ENCODE results near the gene WWP2. TPM values are rescaled to one million over a fixed set of nuclear protein-coding genes. Genes with fewer than 3 reads are reported as not detected.

The WWP2 gene
- total and polyA plus RNA-seq, 2 donors (not counting 3 experiments of a cell fraction or from before 2014, with no cell fraction given) = 17.9 to 44.9 TPM

DNA sequence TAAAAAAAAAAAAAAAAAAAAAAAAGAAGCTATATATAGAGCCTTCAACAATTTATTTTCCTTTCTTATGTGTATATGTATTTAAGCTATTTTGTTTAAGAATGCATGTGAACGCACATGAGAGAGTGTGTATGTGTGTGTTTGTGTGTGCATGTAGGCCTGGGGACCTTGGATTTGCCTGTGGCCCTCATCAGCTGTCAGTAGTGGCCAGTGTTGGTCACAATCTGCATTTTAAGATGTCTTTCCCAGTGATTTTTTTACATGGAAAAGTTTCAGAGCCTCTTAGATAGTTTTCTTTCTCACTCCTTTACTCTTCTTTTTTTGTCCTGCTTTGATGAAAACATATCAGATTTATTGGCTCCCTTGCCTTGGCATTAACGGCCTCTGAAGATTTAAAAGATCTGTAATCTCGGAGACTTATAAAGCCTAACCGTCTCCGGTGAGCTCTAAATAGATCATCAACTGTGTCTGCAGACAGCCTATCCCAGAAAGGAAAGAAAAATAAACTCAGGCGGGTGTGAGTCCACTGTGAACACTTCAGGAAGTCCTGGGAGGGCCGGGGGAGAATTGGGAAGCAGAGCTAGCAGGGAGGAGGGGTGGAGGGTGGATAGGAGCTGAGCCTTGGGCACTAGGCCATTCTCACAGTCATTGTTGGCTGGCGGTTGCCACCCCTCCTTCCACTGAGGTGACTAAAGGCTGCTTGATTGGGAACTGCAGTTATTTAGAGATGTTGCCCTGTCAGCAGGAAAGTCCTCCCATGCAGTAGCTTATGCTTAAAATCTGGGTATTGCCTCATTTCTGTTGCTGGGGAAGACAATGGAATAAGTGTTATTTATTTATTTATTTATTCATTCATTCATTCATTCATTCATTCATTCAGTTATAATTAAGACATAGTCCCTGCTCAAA, 86.8 kb downstream of the WWP2 start:
- H4K20me1 ChIP-seq (replicated peaks; ENCODE audit: control insufficient read depth, extremely low read depth, insufficient read depth, low read length) = no peaks in the 10 kb centered on the region
- no peaks in the 10 kb centered on the region for H3K9me3 ChIP-seq (replicated peaks; ENCODE audit: control insufficient read depth, insufficient read depth, low read length)
- peak; percentile 36 for TF ChIP-seq FOS (IDR thresholded peaks at IDR 0.05; ENCODE audit: borderline replicate concordance, insufficient read depth, low read length)
- TF ChIP-seq, protein P1, sequence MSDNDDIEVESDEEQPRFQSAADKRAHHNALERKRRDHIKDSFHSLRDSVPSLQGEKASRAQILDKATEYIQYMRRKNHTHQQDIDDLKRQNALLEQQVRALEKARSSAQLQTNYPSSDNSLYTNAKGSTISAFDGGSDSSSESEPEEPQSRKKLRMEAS (IDR thresholded peaks at IDR 0.05; ENCODE audit: insufficient read depth, insufficient read length) = no peak
- TF ChIP-seq, protein P2, sequence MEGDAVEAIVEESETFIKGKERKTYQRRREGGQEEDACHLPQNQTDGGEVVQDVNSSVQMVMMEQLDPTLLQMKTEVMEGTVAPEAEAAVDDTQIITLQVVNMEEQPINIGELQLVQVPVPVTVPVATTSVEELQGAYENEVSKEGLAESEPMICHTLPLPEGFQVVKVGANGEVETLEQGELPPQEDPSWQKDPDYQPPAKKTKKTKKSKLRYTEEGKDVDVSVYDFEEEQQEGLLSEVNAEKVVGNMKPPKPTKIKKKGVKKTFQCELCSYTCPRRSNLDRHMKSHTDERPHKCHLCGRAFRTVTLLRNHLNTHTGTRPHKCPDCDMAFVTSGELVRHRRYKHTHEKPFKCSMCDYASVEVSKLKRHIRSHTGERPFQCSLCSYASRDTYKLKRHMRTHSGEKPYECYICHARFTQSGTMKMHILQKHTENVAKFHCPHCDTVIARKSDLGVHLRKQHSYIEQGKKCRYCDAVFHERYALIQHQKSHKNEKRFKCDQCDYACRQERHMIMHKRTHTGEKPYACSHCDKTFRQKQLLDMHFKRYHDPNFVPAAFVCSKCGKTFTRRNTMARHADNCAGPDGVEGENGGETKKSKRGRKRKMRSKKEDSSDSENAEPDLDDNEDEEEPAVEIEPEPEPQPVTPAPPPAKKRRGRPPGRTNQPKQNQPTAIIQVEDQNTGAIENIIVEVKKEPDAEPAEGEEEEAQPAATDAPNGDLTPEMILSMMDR (IDR thresholded peaks at IDR 0.05; ENCODE audit: extremely low read depth in 1 of 2, insufficient read depth in 1 of 2, low read depth in 1 of 2, low read length in 2 of 2) = no peak
- H3K4me1 ChIP-seq (ENCODE audit: control insufficient read depth, extremely low read depth, insufficient read depth, low read length) = peaks cover 10% of the 10 kb centered on the region
- ChIA-PET POLR2A (interaction anchor here (0.6 to 0.7 kb wide), 3 partner anchors 27 to 69 kb away, joined by 3 to 4 read pairs (median 4); no protein-coding TSS in a partner anchor), CTCF (interaction anchor here (0.8 to 4.0 kb wide), 16 partner anchors 8 to 451 kb away, joined by 3 to 34 read pairs (median 4); partner anchors contain the start of gene NOB1)
- H3K4me2 ChIP-seq (ENCODE audit: insufficient read depth, low read length) = peak overlapping the region; percentile 84
- peak overlapping the region; percentile 49 for H3K9ac ChIP-seq (replicated peaks; ENCODE audit: extremely low read depth, insufficient read depth, low read length)
- no peaks in the 10 kb centered on the region for H3K27me3 ChIP-seq (ENCODE audit: control insufficient read depth in 2 of 2, insufficient read depth in 2 of 2, low read length in 2 of 2)
- peak overlapping the region; percentile 65 for H3K27ac ChIP-seq (ENCODE audit: insufficient read depth, low read depth, low read length)
- DNase-seq (ENCODE audit: low read depth, low spot score) (peak; percentile 94), FAIRE-seq (peak; percentile 91)
- H3K4me3 ChIP-seq (replicated peaks in 1 of 3; ENCODE audit: insufficient read depth in 1 of 3, low read depth in 1 of 3, low read length in 3 of 3) = peak overlapping the region in 1 of 3 experiments; percentile 33
- dilution Hi-C loops (cut with MboI; ENCODE audit: extremely low pct_ligation_motif_present, low sequenced_read_pairs) (no loop called here), intact Hi-C loops (cut with micrococcal nuclease) (loop anchor here (2.0 to 5.0 kb wide), 3 partner anchors 18 to 68 kb away; no protein-coding TSS in a partner anchor)
- H3K9me1 ChIP-seq (replicated peaks; ENCODE audit: control insufficient read depth, extremely low read depth, insufficient read depth, low read length) = no peaks in the 10 kb centered on the region
- H3K36me3 ChIP-seq (ENCODE audit: control insufficient read depth in 2 of 2, extremely low read depth in 1 of 2, insufficient read depth in 2 of 2, low read length in 2 of 2) = no peaks in the 10 kb centered on the region
- no TSS peak for BruUV-seq (replicated peaks)
- H3K79me2 ChIP-seq (ENCODE audit: control insufficient read depth, insufficient read depth, low read length) = no peaks in the 10 kb centered on the region
- peak overlapping the region; percentile 34 for H2AFZ ChIP-seq (ENCODE audit: low read depth, low read length)

All from endothelial cell of umbilical vein (primary cell).